Testis (tissue), 3 donors: ENCODE data around the gene CROCC2. TPM values are rescaled to one million over a fixed set of nuclear protein-coding genes. Genes with fewer than 3 reads are reported as not detected.

Source experiments
- DNase-seq: peaks from one replicate; pipeline ENCODE4 v3.0.0-alpha.2; 2019
- H3K27ac ChIP-seq, 2 donors: fragments of 200-600 bp; sonication (generic); one replicate each; pipeline ENCODE4 v1.5.1; 2019
- H3K27me3 ChIP-seq: fragments of 200-600 bp; sonication (generic); one replicate; pipeline ENCODE4 v1.5.1; 2019
- H3K36me3 ChIP-seq: fragments of 200-600 bp; sonication (generic); one replicate; pipeline ENCODE4 v1.5.1; 2017; ENCODE audit warnings: low read depth; ENCODE audit errors: missing control alignments
- H3K4me1 ChIP-seq: fragments of 200-600 bp; sonication (generic); one replicate; pipeline ENCODE4 v1.5.1; 2019
- H3K4me3 ChIP-seq, 2 donors: fragments of 200-600 bp; sonication (generic); one replicate each; pipeline ENCODE4 v1.5.1; 2017 to 2019
- H3K9me3 ChIP-seq: fragments of 200-600 bp; sonication (generic); one replicate; pipeline ENCODE4 v1.5.1; 2017
- POLR2A ChIP-seq: fragments of 450-650 bp; IDR thresholded peaks from one replicate; pipeline ENCODE4 v1.6.1; 2017; ENCODE audit warnings: antibody characterized with exemption, mild to moderate bottlenecking, moderate library complexity
- WGBS, 2 donors: methylation state at CpG; one replicate each; pipeline ENCODE4 v1.1.5; 2018; 5-methylcytosine and 5-hydroxymethylcytosine counted together
- intact Hi-C: fragments of 100-400 bp; cut with DNase I; formaldehyde crosslinking; loops from one replicate; pipeline ENCODE4 v1.15.1; 2023; ENCODE audit warnings: low total_unique reads
- polyA plus RNA-seq: library from polyadenylated mRNA; stranded (reverse); fragments of 350-450 nt; fragmentation: Illumina TruSeq; extraction: RNeasy Lipid Tissue Mini Kit (QIAGEN cat#74804); gene quantifications from one replicate; pipeline ENCODE4 v1.2.3, GENCODE V29; 2014; ENCODE audit warnings: low read depth, low replicate concordance; ENCODE audit not compliant: insufficient read depth
- total RNA-seq, 2 donors: library from RNA; depleted of rRNA; stranded (reverse); fragments of >200 nt; gene quantifications; one replicate each; pipeline ENCODE4 v1.2.3, GENCODE V29; 2016
- TF ChIP-seq, protein P1 (sequence below), 3 experiments: fragments of 450-650 bp in 2 of 3; fragments of 200-600 bp in 1 of 3; sonication (generic) in 1 of 3; IDR thresholded peaks; one replicate each; pipeline ENCODE4 v1.5.1; 2016 to 2019; ENCODE audit warnings: antibody characterized with exemption in 3 of 3, mild to moderate bottlenecking in 2 of 3, moderate library complexity in 1 of 3

Gene CROCC2
- total and polyA plus RNA-seq, 3 donors from 2014 or later: 0.43 to 0.55 (median 0.51) TPM

DNA sequence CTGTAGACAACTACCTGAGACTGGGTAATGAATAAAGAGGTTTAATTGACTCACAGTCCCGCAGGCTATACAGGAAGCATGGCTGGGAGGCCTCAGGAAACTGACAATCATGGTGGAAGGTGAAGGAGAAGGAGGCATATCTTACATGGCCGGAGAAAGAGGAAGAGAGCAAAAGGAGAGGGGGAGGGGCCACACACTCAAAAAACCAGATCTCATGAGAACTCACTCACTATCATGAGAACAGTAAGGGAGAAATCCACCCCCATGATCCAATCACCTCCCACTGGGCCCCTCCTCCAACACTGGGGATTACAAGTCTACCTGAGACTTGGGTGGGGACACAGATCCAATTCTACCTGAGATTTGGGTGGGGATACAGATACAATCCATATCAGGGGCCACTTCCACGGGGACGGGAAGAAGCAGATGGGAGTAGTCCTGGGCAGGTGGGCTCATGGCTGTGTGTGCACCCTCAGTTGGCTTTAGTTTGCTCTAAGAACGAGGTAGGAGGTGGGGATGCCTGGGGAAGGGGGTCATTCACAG, 20.0 kb upstream of the CROCC2 start:
- H3K4me3 ChIP-seq: no peak overlapping the region
- H3K4me1 ChIP-seq: no peaks in the 10 kb centered on the region
- no peaks in the 10 kb centered on the region for H3K9me3 ChIP-seq
- no peaks in the 10 kb centered on the region for H3K36me3 ChIP-seq
- no peaks in the 10 kb centered on the region for H3K27me3 ChIP-seq
- intact Hi-C loops: no loop called here
- no peak overlapping the region for H3K27ac ChIP-seq
- WGBS, 2 donors: 68 to 73% methylated on average over 5 of the region's 5 CpGs
- no peak for DNase-seq
- TF ChIP-seq, protein P1, sequence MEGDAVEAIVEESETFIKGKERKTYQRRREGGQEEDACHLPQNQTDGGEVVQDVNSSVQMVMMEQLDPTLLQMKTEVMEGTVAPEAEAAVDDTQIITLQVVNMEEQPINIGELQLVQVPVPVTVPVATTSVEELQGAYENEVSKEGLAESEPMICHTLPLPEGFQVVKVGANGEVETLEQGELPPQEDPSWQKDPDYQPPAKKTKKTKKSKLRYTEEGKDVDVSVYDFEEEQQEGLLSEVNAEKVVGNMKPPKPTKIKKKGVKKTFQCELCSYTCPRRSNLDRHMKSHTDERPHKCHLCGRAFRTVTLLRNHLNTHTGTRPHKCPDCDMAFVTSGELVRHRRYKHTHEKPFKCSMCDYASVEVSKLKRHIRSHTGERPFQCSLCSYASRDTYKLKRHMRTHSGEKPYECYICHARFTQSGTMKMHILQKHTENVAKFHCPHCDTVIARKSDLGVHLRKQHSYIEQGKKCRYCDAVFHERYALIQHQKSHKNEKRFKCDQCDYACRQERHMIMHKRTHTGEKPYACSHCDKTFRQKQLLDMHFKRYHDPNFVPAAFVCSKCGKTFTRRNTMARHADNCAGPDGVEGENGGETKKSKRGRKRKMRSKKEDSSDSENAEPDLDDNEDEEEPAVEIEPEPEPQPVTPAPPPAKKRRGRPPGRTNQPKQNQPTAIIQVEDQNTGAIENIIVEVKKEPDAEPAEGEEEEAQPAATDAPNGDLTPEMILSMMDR (IDR thresholded peaks at IDR 0.05): no peak
- TF ChIP-seq POLR2A: no peak

DNA sequence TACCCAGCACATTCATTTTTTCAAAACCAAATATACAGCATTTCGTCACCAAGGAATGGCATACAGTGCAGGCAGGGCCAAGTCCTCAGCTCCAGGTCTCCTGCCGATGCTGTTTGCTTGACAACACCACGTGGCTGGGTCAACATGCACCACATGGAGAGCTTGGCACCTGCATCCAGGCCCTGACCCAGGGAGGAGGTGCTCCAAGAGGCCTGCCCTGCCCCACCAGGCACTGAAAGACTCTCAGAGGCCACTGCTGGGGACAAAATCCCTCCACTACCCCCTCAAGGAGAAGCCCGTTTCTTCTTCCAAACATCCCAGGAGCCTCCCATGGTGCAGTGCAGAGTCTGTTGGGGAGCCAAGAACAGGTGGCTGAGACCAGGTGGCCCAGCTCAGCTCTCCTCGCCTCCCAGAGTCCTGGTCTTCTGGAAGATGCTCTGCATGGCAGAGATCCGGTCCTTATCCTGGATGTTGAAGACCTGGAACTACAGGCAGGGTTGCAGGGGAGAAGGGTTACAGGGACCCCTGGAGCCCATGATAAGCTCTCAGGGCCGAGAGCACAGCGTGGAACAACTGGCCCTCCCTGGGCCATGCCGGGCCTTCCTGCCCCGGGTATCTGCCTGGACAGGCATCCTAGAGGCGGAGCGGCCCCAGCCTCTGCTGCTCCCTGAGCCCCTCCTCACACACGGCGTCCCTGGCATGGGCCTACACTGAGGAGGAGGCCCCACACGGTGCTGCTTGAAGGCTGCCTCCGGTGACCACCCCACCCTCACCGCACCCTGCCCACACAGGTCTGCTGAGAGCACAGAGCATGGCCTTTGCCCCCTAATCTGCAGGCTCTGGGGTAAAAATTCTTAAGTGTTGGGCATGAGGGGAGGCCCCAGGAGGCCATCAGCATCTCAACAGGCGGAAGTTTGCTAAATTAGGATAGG, 19.2 kb upstream of the CROCC2 start:
- H3K4me1 ChIP-seq: no peaks in the 10 kb centered on the region
- no peaks in the 10 kb centered on the region for H3K36me3 ChIP-seq
- no peak overlapping the region for H3K4me3 ChIP-seq
- 82 to 83% methylated on average over 12 to 18 of the region's 18 CpGs for WGBS, 2 donors
- H3K9me3 ChIP-seq: no peaks in the 10 kb centered on the region
- H3K27me3 ChIP-seq: no peaks in the 10 kb centered on the region
- TF ChIP-seq, protein P1 (IDR thresholded peaks at IDR 0.05): no peak
- no peak for TF ChIP-seq POLR2A
- no peak overlapping the region for H3K27ac ChIP-seq
- DNase-seq: no peak
- intact Hi-C loops: no loop called here

DNA sequence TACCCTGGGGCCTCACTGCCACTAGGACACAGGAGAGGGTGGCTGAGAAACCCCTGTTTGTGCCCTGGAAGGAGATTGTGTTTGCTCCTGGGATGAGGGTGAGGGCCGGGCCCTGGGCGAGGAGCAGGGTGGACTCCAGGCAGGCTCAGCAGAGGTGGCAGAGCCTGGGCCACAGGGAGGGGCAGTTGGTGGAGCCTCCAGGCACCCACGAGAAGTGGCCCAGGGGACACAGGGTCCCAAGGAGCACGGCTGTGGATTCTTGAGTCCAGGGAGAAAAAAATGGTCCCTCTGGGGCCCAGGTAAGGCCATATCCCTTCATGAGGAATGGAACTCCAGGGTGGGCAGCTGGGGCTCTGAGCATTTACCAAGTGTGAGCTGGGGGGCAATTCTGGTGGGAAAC, 18.5 kb upstream of the CROCC2 start:
- H3K4me3 ChIP-seq: no peak overlapping the region
- intact Hi-C loops: no loop called here
- H3K27me3 ChIP-seq: no peaks in the 10 kb centered on the region
- H3K4me1 ChIP-seq: no peaks in the 10 kb centered on the region
- H3K9me3 ChIP-seq: no peaks in the 10 kb centered on the region
- H3K27ac ChIP-seq: no peak overlapping the region
- DNase-seq: no peak
- no peaks in the 10 kb centered on the region for H3K36me3 ChIP-seq
- WGBS, 2 donors: 91 to 96% methylated on average over 4 of the region's 4 CpGs
- TF ChIP-seq, protein P1 (IDR thresholded peaks at IDR 0.05): no peak
- no peak for TF ChIP-seq POLR2A

DNA sequence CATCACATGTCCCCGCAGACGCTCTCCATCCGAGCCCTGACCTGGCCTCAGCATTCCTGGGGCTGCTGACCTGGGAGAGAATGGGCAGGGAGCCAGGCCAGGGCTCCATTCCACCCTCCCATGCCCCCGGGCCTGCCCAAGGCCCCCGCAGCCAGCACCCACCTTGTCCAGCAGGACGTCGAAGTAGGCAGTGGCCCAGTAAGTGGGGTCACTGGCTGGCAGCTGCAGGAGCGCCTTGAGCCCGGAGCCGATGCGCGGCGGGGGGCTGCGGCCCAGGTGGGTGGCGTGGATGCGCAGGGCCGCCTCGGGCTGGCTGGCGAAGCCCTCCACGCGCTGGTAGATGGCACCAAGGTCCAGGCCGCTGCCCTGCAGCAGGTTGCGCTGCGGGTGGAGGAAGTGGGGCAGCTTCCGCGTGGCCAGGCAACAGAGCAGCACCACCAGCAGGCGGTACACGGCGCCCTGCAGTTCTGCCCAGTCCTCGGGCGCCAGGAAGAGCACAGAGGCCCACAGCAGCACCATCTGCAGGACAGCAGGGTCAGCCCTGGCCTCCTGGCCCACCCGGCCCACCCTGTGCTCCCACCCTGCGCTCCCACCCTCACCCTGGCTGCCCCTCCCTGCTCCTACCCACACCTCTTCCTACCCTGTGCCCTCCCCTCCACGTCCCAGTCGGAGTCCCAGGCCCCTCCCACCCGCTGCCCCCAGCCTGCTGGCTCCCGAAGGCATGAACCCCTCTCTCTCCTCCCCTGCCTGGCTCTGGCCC, 17.8 kb upstream of the CROCC2 start:
- DNase-seq: no peak
- Histone ChIP-seq H3K4me1 (no peaks in the 10 kb centered on the region), H3K27me3 (no peaks in the 10 kb centered on the region), H3K4me3 (no peak overlapping the region), H3K27ac (no peak overlapping the region), H3K9me3 (no peaks in the 10 kb centered on the region), H3K36me3 (no peaks in the 10 kb centered on the region)
- TF ChIP-seq POLR2A: no peak
- TF ChIP-seq, protein P1 (IDR thresholded peaks at IDR 0.05): no peak
- intact Hi-C loops: no loop called here
- 89 to 92% methylated on average over 10 to 34 of the region's 37 CpGs for whole genome bisulfite sequencing, 2 donors
